GM23248 (cell line): ENCODE results near the gene WNT7B.

ENCODE experiments used
- EZH2 ChIP-seq: fragments of 200-600 bp; sonication (generic); IDR thresholded peaks from 2 replicates; pipeline ENCODE4 v1.6.1; 2018; ENCODE audit warnings: antibody characterized with exemption, mild to moderate bottlenecking; ENCODE audit not compliant: insufficient read depth, poor library complexity, severe bottlenecking
- EZH2phosphoT487 ChIP-seq: fragments of 200-600 bp; sonication (generic); IDR thresholded peaks from 2 replicates; pipeline ENCODE4 v1.6.1; 2018; ENCODE audit warnings: antibody characterized with exemption, moderate library complexity, mild to moderate bottlenecking, low read depth; ENCODE audit not compliant: insufficient read depth

- TF ChIP-seq EZH2, result no peak
- TF ChIP-seq EZH2phosphoT487, result no peak
Observed at GRCh38 chr22:45891996-45892621, 84.9 kb downstream of the WNT7B start.
